Measurements from ENCODE around the gene HDAC8.

GRCh38 chrX:72540318-72540717, 32.3 kb downstream of the HDAC8 start:
- no peak for TF ChIP-seq POLR2A (IDR thresholded peaks at IDR 0.05)
- no peak for TF ChIP-seq CTCF (IDR thresholded peaks at IDR 0.05)

Measured in suprapubic skin (tissue), 3 donors.